CD8-positive, alpha-beta memory T cell (primary cell): ENCODE measurements around the gene TMEM95. TPM values are rescaled to one million over a fixed set of nuclear protein-coding genes. Genes with fewer than 3 reads are reported as not detected.

Source experiments
- CTCF ChIA-PET: fragments of 350-600 bp; sonication (Branson Sonifier 250); formaldehyde crosslinking; loops from one replicate; lab custom pipeline; 2021; ENCODE audit warnings: antibody characterized with exemption; lab: Charles Lee
- POLR2A ChIA-PET: fragments of 350-600 bp; sonication (Branson Sonifier 250); formaldehyde crosslinking; loops from one replicate; lab custom pipeline; 2021; ENCODE audit warnings: antibody characterized with exemption; lab: Charles Lee
- DNase-seq, 5 donors: peaks; one replicate each; pipeline versions ENCODE4 v3.0.0 to v3.0.0-alpha.2; 2020 to 2022; ENCODE audit warnings: mixed read lengths in 1 of 5
- H3K27ac ChIP-seq: one replicate; pipeline ENCODE4 v1.7.0; 2013; ENCODE audit warnings: low read depth, mild to moderate bottlenecking, low read length, moderate library complexity
- H3K27me3 ChIP-seq: 2 replicates; pipeline ENCODE4 v1.7.0; 2013; ENCODE audit warnings: low read length, mild to moderate bottlenecking; ENCODE audit not compliant: insufficient read depth, poor library complexity, severe bottlenecking
- H3K36me3 ChIP-seq: 2 replicates; pipeline ENCODE4 v1.7.0; 2013; ENCODE audit warnings: mild to moderate bottlenecking, low read length, moderate library complexity; ENCODE audit not compliant: insufficient read depth
- H3K4me1 ChIP-seq: 2 replicates; pipeline ENCODE4 v1.7.0; 2013; ENCODE audit warnings: mild to moderate bottlenecking, low read length, moderate library complexity; ENCODE audit not compliant: insufficient read depth
- H3K4me3 ChIP-seq: 2 replicates; pipeline ENCODE4 v1.7.0; 2013; ENCODE audit warnings: mild to moderate bottlenecking, low read length
- H3K9me3 ChIP-seq: 2 replicates; pipeline ENCODE4 v1.7.0; 2013; ENCODE audit warnings: mild to moderate bottlenecking, low read length
- H3K27ac Mint-ChIP-seq, 8 donors: one replicate each; pipeline ENCODE4 v1.8.0; 2020 to 2021; ENCODE audit warnings: mixed read lengths in 8 of 8, mild to moderate bottlenecking in 6 of 8, inconsistent platforms in 3 of 8, moderate library complexity in 3 of 8
- H3K27me3 Mint-ChIP-seq, 2 donors: one replicate each; pipeline ENCODE4 v1.8.0; 2020 to 2021; ENCODE audit warnings: mixed read lengths in 2 of 2, mild to moderate bottlenecking in 1 of 2, moderate library complexity in 1 of 2
- H3K36me3 Mint-ChIP-seq, 3 donors: one replicate each; pipeline ENCODE4 v1.8.0; 2020 to 2021; ENCODE audit warnings: mixed read lengths in 3 of 3, inconsistent platforms in 1 of 3, mild to moderate bottlenecking in 1 of 3
- H3K4me1 Mint-ChIP-seq, 3 donors: one replicate each; pipeline ENCODE4 v1.8.0; 2020 to 2021; ENCODE audit warnings: mixed read lengths in 3 of 3, inconsistent platforms in 1 of 3, mild to moderate bottlenecking in 1 of 3
- H3K4me3 Mint-ChIP-seq, 7 donors: one replicate each; pipeline ENCODE4 v1.8.0; 2020 to 2021; ENCODE audit warnings: mixed read lengths in 7 of 7, mild to moderate bottlenecking in 6 of 7, moderate library complexity in 4 of 7, inconsistent platforms in 2 of 7
- H3K9me3 Mint-ChIP-seq, 5 donors: one replicate each; pipeline ENCODE4 v1.8.0; 2020 to 2022; ENCODE audit warnings: mixed read lengths in 5 of 5, mild to moderate bottlenecking in 3 of 5, moderate library complexity in 2 of 5, inconsistent platforms in 1 of 5
- polyA plus RNA-seq: library from polyadenylated mRNA; unstranded; fragments of 300-500 nt; fragmentation: Illumina TruSeq; gene quantifications from one replicate; pipeline ENCODE4 v1.2.3, GENCODE V29; 2021
- total RNA-seq, 2 experiments: library from RNA; stranded (reverse); gene quantifications; one replicate each; pipeline ENCODE4 v1.2.3, GENCODE V29; 2021

Gene TMEM95
- total RNA-seq (not detected), polyA plus RNA-seq (not detected)

DNA sequence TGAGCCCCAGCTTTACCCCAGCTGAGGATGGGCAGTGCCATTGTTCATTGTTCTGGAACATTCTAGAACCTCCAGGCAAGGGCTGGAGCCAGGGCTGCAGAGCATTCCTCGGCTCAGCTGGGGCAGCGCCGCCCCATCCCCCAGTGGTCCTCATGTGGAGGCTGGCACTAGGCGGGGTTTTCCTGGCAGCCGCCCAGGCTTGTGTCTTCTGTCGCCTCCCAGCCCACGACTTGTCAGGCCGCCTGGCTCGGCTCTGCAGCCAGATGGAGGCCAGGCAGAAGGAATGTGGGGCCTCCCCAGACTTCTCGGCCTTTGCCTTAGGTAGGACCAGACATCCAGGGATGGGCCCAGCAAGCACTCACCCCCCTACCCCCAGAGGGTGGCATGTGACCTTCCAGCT is at the start of gene TMEM95:
TMEM95 (plus strand) TSS at position 104 of the 400 bp plus-strand sequence; CDS start at position 153, 49 bp downstream.
- H3K4me3 Mint-ChIP-seq: peak within 1 kb of the TSS in 3 of 7 donors; percentile 36 to 51 (median 43)
- Histone ChIP-seq H3K4me1 (peaks cover 25% of the 10 kb centered on the region), H3K9me3 (no peaks in the 10 kb centered on the region), H3K4me3 (no peak within 1 kb of the TSS), H3K36me3 (no peaks in the 10 kb centered on the region), H3K27ac (no peak within 1 kb of the TSS), H3K27me3 (no peaks in the 10 kb centered on the region)
- H3K9me3 Mint-ChIP-seq: no peaks in the 10 kb centered on the region
- peaks cover 24 to 46% (median 27%) of the 10 kb centered on the region in 3 donors for H3K4me1 Mint-ChIP-seq
- POLR2A ChIA-PET: interaction anchor here (0.5 to 2.3 kb wide), 3 partner anchors 22 to 206 kb away, joined by 5 to 15 read pairs (median 8); partner anchors contain the start of gene SENP3
- peaks cover 0 to 6% (median 0%) of the 10 kb centered on the region in 3 donors for H3K36me3 Mint-ChIP-seq
- CTCF ChIA-PET: interaction anchor here (0.8 to 5.5 kb wide), 26 partner anchors 10 to 230 kb away, joined by 3 to 78 read pairs (median 5); partner anchors contain the start of genes ACAP1, MPDU1, NEURL4 and SENP3
- H3K27me3 Mint-ChIP-seq: peaks cover 0 to 1% of the 10 kb centered on the region in 2 donors
- H3K27ac Mint-ChIP-seq: peak within 1 kb of the TSS in 7 of 8 donors; percentile 41 to 92 (median 70)
- no peak for DNase-seq

DNA sequence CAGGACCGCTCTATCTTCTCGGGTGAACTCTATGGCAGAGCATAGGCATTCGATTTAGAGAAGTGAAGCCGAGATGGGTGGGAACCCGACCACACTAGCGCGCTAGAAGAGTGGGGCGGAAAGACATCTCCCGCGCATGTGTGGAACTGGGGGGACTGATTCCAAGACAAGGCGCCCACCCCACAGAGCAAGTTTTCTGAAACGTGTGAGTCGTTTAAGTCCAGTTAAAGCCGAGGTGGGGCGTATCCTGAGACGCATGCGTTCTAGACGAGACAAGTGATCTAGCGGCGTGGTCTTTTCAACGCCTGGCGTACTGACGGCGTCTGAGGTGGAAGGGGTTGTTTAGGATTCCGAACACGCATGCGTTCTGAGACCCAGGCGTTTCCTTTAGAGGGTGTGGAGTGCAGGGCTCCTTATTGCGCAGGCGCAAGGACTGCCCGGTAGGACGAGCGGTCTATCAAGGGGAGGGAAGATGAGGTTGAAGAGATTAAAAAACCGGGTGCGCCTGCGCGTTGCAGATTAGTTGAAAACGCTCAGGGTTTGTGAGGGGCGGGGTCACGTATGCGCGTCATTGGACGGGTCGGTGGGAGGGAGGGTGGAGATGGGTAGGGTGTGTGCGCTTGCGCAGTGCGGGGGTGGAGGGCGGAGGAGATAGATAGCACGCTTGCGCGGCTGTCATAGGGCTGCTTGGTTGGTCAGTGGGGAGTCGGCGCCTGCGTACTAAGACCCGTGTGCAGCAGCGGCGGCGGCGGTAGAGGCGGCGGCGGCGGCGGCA is 47.9 kb upstream of the TMEM95 start, which contains the start of gene EIF5A:
EIF5A (plus strand) TSS at position 718 of the 775 bp plus-strand sequence. CDS start 2,008 bp downstream, outside the sequence.
- Mint-ChIP-seq H3K4me3 (peak within 1 kb of the TSS; percentile 92 to 99 (median 95)), H3K27me3 (peaks cover 0 to 5% of the 10 kb centered on the region in 2 donors), H3K27ac (peak within 1 kb of the TSS; percentile 97 to 99 (median 99)), H3K4me1 (peaks cover 36 to 39% (median 38%) of the 10 kb centered on the region in 3 donors), H3K36me3 (peaks cover 12 to 48% (median 13%) of the 10 kb centered on the region in 3 donors), H3K9me3 (peaks cover 0 to 1% (median 0%) of the 10 kb centered on the region in 5 donors)
- Histone ChIP-seq H3K27ac (peak within 1 kb of the TSS; percentile 98), H3K4me1 (peaks cover 30% of the 10 kb centered on the region), H3K27me3 (no peaks in the 10 kb centered on the region), H3K9me3 (no peaks in the 10 kb centered on the region), H3K36me3 (peaks cover 24% of the 10 kb centered on the region), H3K4me3 (peak within 1 kb of the TSS; percentile 62)
- DNase-seq: peak; percentile 100
- CTCF ChIA-PET: interaction anchor here (2.2 kb wide), 1 partner anchor 49 kb away, joined by 9 read pairs; the partner anchor contains the start of gene TMEM95
- POLR2A ChIA-PET: no interaction called here

- DNase-seq: peak in 3 of 5 donors; percentile 51 to 81 (median 56)
- Histone ChIP-seq H3K27me3 (no peaks in the 10 kb centered on the region), H3K4me1 (peaks cover 38% of the 10 kb centered on the region), H3K4me3 (peak overlapping the region; percentile 60), H3K9me3 (no peaks in the 10 kb centered on the region), H3K36me3 (peaks cover 33% of the 10 kb centered on the region), H3K27ac (peak overlapping the region; percentile 98)
- CTCF ChIA-PET: interaction anchor here (0.8 to 1.7 kb wide), 3 partner anchors 12 to 41 kb away, joined by 3 to 8 read pairs (median 4); no protein-coding TSS in a partner anchor
- Mint-ChIP-seq H3K36me3 (peaks cover 13 to 56% (median 14%) of the 10 kb centered on the region in 3 donors), H3K9me3 (peaks cover 0 to 1% (median 0%) of the 10 kb centered on the region in 5 donors), H3K27me3 (peaks cover 0 to 7% of the 10 kb centered on the region in 2 donors), H3K27ac (peak overlapping the region; percentile 97 to 99 (median 99)), H3K4me3 (peak overlapping the region; percentile 92 to 99 (median 95)), H3K4me1 (peaks cover 44 to 47% (median 45%) of the 10 kb centered on the region in 3 donors)
- POLR2A ChIA-PET: interaction anchor here (2.0 to 3.2 kb wide), 2 partner anchors 22 to 29 kb away, joined by 9 to 16 read pairs; partner anchors contain the start of gene ACAP1
Measured at GRCh38 chr17:7307686-7308624, 47.0 kb upstream of the TMEM95 start.

- Mint-ChIP-seq H3K27ac (peak overlapping the region; percentile 97 to 99 (median 99)), H3K4me3 (peak overlapping the region; percentile 91 to 98 (median 95)), H3K36me3 (peaks cover 13 to 65% (median 14%) of the 10 kb centered on the region in 3 donors), H3K27me3 (peaks cover 0 to 13% of the 10 kb centered on the region in 2 donors), H3K9me3 (peaks cover 0 to 1% (median 0%) of the 10 kb centered on the region in 5 donors), H3K4me1 (peaks cover 51 to 56% (median 53%) of the 10 kb centered on the region in 3 donors)
- CTCF ChIA-PET: interaction anchor here (0.7 to 1.7 kb wide), 6 partner anchors 13 to 43 kb away, joined by 3 to 8 read pairs (median 4); partner anchors contain the start of gene ACAP1
- POLR2A ChIA-PET: interaction anchor here (0.5 to 3.2 kb wide), 6 partner anchors 15 to 264 kb away, joined by 3 to 16 read pairs (median 7); partner anchors contain the start of gene ACAP1
- DNase-seq: peak; percentile 79 to 95 (median 90)
- Histone ChIP-seq H3K4me3 (peak overlapping the region; percentile 60), H3K27me3 (no peaks in the 10 kb centered on the region), H3K9me3 (no peaks in the 10 kb centered on the region), H3K4me1 (peaks cover 47% of the 10 kb centered on the region), H3K36me3 (peaks cover 41% of the 10 kb centered on the region), H3K27ac (peak overlapping the region; percentile 98)
Measured at GRCh38 chr17:7308625-7309433, 46.1 kb upstream of the TMEM95 start.

- ChIA-PET CTCF (interaction anchor here (0.7 to 1.7 kb wide), 7 partner anchors 13 to 42 kb away, joined by 3 to 8 read pairs (median 4); partner anchors contain the start of gene ACAP1), POLR2A (interaction anchor here (0.8 to 3.2 kb wide), 7 partner anchors 14 to 263 kb away, joined by 3 to 16 read pairs (median 7); partner anchors contain the start of genes ACAP1 and POLR2A)
- Mint-ChIP-seq H3K9me3 (peaks cover 0 to 1% (median 0%) of the 10 kb centered on the region in 5 donors), H3K27me3 (peaks cover 0 to 13% of the 10 kb centered on the region in 2 donors), H3K4me1 (peaks cover 59 to 64% (median 61%) of the 10 kb centered on the region in 3 donors), H3K36me3 (peaks cover 13 to 73% (median 14%) of the 10 kb centered on the region in 3 donors), H3K4me3 (peak overlapping the region; percentile 84 to 98 (median 95)), H3K27ac (peak overlapping the region; percentile 97 to 99 (median 99))
- no peaks in the 10 kb centered on the region for H3K9me3 ChIP-seq
- no peaks in the 10 kb centered on the region for H3K27me3 ChIP-seq
- DNase-seq: no peak
- H3K4me1 ChIP-seq: peaks cover 55% of the 10 kb centered on the region
- peaks cover 46% of the 10 kb centered on the region for H3K36me3 ChIP-seq
- peak overlapping the region; percentile 98 for H3K27ac ChIP-seq
- peak overlapping the region; percentile 60 for H3K4me3 ChIP-seq
Measured at GRCh38 chr17:7309628-7310027, 45.3 kb upstream of the TMEM95 start.

DNA sequence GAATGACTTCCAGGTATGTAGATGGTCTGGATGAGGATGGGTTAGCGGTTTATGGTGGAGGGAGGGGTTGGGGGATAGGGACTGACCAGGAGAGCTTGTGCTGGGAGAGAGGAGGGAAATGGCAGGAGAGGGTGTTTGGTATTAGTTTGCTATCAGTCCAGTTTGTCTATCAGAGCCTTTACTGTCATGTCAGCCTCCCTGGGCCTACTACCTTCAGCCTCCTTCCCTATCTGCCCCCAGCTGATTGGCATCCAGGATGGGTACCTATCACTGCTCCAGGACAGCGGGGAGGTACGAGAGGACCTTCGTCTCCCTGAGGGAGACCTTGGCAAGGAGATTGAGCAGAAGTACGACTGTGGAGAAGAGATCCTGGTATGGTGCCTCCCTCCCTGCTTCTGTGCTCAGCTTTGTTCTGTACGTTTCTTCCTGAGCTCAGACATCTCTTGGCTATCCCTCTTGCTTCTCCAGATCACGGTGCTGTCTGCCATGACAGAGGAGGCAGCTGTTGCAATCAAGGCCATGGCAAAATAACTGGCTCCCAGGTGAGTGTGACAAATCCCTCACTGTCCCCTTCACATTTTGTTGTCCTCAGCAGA is 43.7 kb upstream of the TMEM95 start:
- H3K27ac ChIP-seq: no peak overlapping the region
- peaks cover 13 to 84% (median 14%) of the 10 kb centered on the region in 3 donors for H3K36me3 Mint-ChIP-seq
- H3K4me3 ChIP-seq: no peak overlapping the region
- ChIA-PET POLR2A (interaction anchor here (0.7 to 1.5 kb wide), 2 partner anchors 19 to 35 kb away, joined by 4 to 5 read pairs; no protein-coding TSS in a partner anchor), CTCF (interaction anchor here (1.0 kb wide), 1 partner anchor 30 kb away, joined by 3 read pairs; the partner anchor contains the start of gene SLC2A4)
- peaks cover 62% of the 10 kb centered on the region for H3K4me1 ChIP-seq
- H3K4me1 Mint-ChIP-seq: peaks cover 63 to 75% (median 66%) of the 10 kb centered on the region in 3 donors
- H3K9me3 Mint-ChIP-seq: peaks cover 0 to 1% (median 0%) of the 10 kb centered on the region in 5 donors
- H3K36me3 ChIP-seq: peaks cover 46% of the 10 kb centered on the region
- H3K9me3 ChIP-seq: no peaks in the 10 kb centered on the region
- DNase-seq: no peak
- peak overlapping the region in 6 of 7 donors; percentile 16 to 94 (median 38) for H3K4me3 Mint-ChIP-seq
- H3K27me3 ChIP-seq: no peaks in the 10 kb centered on the region
- H3K27ac Mint-ChIP-seq: peak overlapping the region; percentile 68 to 99 (median 99)
- H3K27me3 Mint-ChIP-seq: peaks cover 0 to 13% of the 10 kb centered on the region in 2 donors
